ENCODE measurements around the gene ERICH4. TPM values are rescaled to one million over a fixed set of nuclear protein-coding genes. Genes with fewer than 3 reads are reported as not detected.

Gene ERICH4
- total and polyA plus RNA-seq, 9 of the 15 experiments (the other 6 are each of a cell fraction or from before 2014, with no cell fraction given): not detected

- peak in 1 of 3 experiments; percentile 64 for TF ChIP-seq YY1 (IDR thresholded peaks at IDR 0.05; ENCODE audit: borderline replicate concordance in 1 of 3, control insufficient read depth in 1 of 3, extremely low read depth in 1 of 3, insufficient read depth in 3 of 3, insufficient read length in 1 of 3, insufficient replicate concordance in 2 of 3, low read depth in 1 of 3, low read length in 2 of 3)
- TF ChIP-seq GABPA (tag; conservative IDR thresholded peaks at IDR 0.05; ENCODE audit: low read depth): peak; percentile 9; the same call in 1 of the 2 replicates
- TF ChIP-seq NFRKB (IDR thresholded peaks at IDR 0.05; ENCODE audit: low read depth): 0 out of 2 replicates have a peak, but pooled peaks have one; percentile 40
- peak; percentile 79 for TF ChIP-seq ZNF584 (CRISPR knock-in tag; IDR thresholded peaks at IDR 0.05; ENCODE audit: low read depth)
- peak; percentile 52; the same call in 1 of the 2 replicates for TF ChIP-seq POLR2H (tag; IDR thresholded peaks at IDR 0.05; ENCODE audit: low read depth)
- TF ChIP-seq HMG20B (CRISPR knock-in tag; IDR thresholded peaks at IDR 0.05): no peak
- TF ChIP-seq ZNF589 (CRISPR knock-in tag; IDR thresholded peaks at IDR 0.05; ENCODE audit: low read depth): 0 out of 2 replicates have a peak, but pooled peaks have one; percentile 50
- no peak for TF ChIP-seq PRPF4 (IDR thresholded peaks at IDR 0.05; ENCODE audit: insufficient read depth, low read depth, low read length, poor library complexity, severe bottlenecking)
- TF ChIP-seq ZBTB11 (CRISPR knock-in tag; IDR thresholded peaks at IDR 0.05): 0 out of 6 replicates have a peak, but pooled peaks of 1 of the 3 experiments have one; percentile 39
These were observed 36.8 kb downstream of the ERICH4 start (continued) for GRCh38 chr19:41479757-41480191.
